Loucy (cell line): ENCODE results near the gene SLC35G3.

Source experiments
- EZH2phosphoT487 ChIP-seq: fragments of 200-600 bp; IDR thresholded peaks from 2 replicates; pipeline ENCODE4 v1.6.1; 2018; ENCODE audit warnings: antibody characterized with exemption, mild to moderate bottlenecking, moderate library complexity, borderline replicate concordance
- TF ChIP-seq, protein P1 (sequence below): fragments of 200-600 bp; sonication (generic); conservative IDR thresholded peaks from 2 replicates; pipeline ENCODE4 v1.5.1; 2014; ENCODE audit warnings: mild to moderate bottlenecking, antibody characterized with exemption, low read length

DNA sequence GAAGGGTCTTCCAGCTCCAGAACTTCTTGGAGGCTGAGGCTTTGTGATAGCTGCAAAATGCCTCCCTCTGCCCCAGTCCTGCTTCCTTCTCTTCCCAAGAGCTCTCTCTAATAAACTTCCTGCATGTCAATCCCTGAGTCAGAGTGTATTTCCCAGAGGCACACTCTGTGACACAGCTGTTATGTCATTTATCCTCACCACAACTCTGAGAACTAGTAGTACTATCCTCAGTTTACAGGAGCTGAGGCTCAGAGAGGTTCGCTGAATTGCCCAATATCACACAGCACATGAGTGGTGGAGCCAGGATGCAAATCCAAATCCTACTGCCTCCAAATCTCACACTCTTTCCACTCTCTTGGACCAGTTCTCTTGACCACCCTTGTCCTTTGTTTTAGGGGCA, 26.5 kb downstream of the SLC35G3 start:
- TF ChIP-seq, protein P1, sequence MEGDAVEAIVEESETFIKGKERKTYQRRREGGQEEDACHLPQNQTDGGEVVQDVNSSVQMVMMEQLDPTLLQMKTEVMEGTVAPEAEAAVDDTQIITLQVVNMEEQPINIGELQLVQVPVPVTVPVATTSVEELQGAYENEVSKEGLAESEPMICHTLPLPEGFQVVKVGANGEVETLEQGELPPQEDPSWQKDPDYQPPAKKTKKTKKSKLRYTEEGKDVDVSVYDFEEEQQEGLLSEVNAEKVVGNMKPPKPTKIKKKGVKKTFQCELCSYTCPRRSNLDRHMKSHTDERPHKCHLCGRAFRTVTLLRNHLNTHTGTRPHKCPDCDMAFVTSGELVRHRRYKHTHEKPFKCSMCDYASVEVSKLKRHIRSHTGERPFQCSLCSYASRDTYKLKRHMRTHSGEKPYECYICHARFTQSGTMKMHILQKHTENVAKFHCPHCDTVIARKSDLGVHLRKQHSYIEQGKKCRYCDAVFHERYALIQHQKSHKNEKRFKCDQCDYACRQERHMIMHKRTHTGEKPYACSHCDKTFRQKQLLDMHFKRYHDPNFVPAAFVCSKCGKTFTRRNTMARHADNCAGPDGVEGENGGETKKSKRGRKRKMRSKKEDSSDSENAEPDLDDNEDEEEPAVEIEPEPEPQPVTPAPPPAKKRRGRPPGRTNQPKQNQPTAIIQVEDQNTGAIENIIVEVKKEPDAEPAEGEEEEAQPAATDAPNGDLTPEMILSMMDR = no peak
- no peak for TF ChIP-seq EZH2phosphoT487
